K562 (cell line): ENCODE data around the gene CLCNKA. TPM values are rescaled to one million over a fixed set of nuclear protein-coding genes. Genes with fewer than 3 reads are reported as not detected.
A peak's percentile ranks its signal among the peaks of the same experiment; 100 is the strongest.

ENCODE experiments used
- CTCF ChIP-seq, 3 experiments: IDR thresholded peaks in 2 of 3; conservative IDR thresholded peaks in 1 of 3; 2 replicates each; pipeline ENCODE4 v1.5.1; 2011 to 2012; ENCODE audit warnings: low read length in 3 of 3, mild to moderate bottlenecking in 3 of 3, control low read depth in 2 of 3, improper control_type of control experiment in 1 of 3, inconsistent platforms in 1 of 3, low read depth in 1 of 3, mixed read lengths in 1 of 3, moderate library complexity in 1 of 3; ENCODE audit not compliant: insufficient read depth in 2 of 3
- ETS1 ChIP-seq: conservative IDR thresholded peaks from 2 replicates; pipeline ENCODE4 v1.6.1; 2011; ENCODE audit warnings: low read depth, mild to moderate bottlenecking, low read length; ENCODE audit not compliant: control insufficient read depth
- KDM1A ChIP-seq, 2 experiments: fragments of 450-650 bp; IDR thresholded peaks; 2 replicates each; pipeline ENCODE4 v1.6.1; 2016; ENCODE audit warnings: mild to moderate bottlenecking in 2 of 2
- NCOA1 ChIP-seq: fragments of 450-650 bp; IDR thresholded peaks from 2 replicates; pipeline ENCODE4 v1.6.1; 2016; ENCODE audit warnings: low read depth
- RAD21 ChIP-seq, 2 experiments: fragments of 250-450 bp in 1 of 2; fragments of 450-650 bp in 1 of 2; sonication (Bioruptor Pico) in 1 of 2; formaldehyde crosslinking in 1 of 2; IDR thresholded peaks in 1 of 2; conservative IDR thresholded peaks in 1 of 2; 2 replicates each; pipeline versions ENCODE4 v1.4.0 to v1.8.0; 2020 to 2022; ENCODE audit warnings: mild to moderate bottlenecking in 2 of 2, moderate library complexity in 1 of 2
- RCOR1 ChIP-seq, 2 experiments: IDR thresholded peaks; 2 replicates each; pipeline ENCODE4 v1.6.1; 2012; ENCODE audit warnings: low read depth in 2 of 2, low read length in 2 of 2, borderline replicate concordance in 1 of 2, improper control_type of control experiment in 1 of 2
- RREB1 ChIP-seq: fragments of 250-450 bp; sonication (Bioruptor Pico); IDR thresholded peaks from 2 replicates; pipeline ENCODE4 v1.4.0; 2020
- SMC3 ChIP-seq: conservative IDR thresholded peaks from 2 replicates; pipeline ENCODE4 v1.6.1; 2011; ENCODE audit warnings: low read depth, low read length, improper control_type of control experiment; ENCODE audit not compliant: insufficient read depth
- TARDBP ChIP-seq: fragments of 450-650 bp; IDR thresholded peaks from 2 replicates; pipeline ENCODE4 v1.6.1; 2016
- TEAD1 ChIP-seq, 2 experiments: fragments of 450-650 bp in 1 of 2; sonication (generic) in 1 of 2; formaldehyde crosslinking; IDR thresholded peaks; 2 replicates each; pipeline versions ENCODE4 v1.4.0 to v1.8.0; 2020 to 2022; ENCODE audit warnings: mild to moderate bottlenecking in 2 of 2, missing genetic modification reagents in 1 of 2
- TFAP4 ChIP-seq: sonication (generic); formaldehyde crosslinking; IDR thresholded peaks from 2 replicates; pipeline ENCODE4 v1.8.0; 2022; ENCODE audit warnings: missing genetic modification reagents, mild to moderate bottlenecking, moderate library complexity, borderline replicate concordance
- USF1 ChIP-seq: sonication (generic); formaldehyde crosslinking; IDR thresholded peaks from 2 replicates; pipeline ENCODE4 v1.9.0; 2022; ENCODE audit warnings: mild to moderate bottlenecking, missing genetic modification reagents
- XRCC5 ChIP-seq: fragments of 200-400 bp; formaldehyde crosslinking; IDR thresholded peaks from 2 replicates; pipeline ENCODE4 v1.6.1; 2017; ENCODE audit warnings: low read depth, mild to moderate bottlenecking, low read length
- ZNF12 ChIP-seq: sonication (generic); formaldehyde crosslinking; IDR thresholded peaks from 2 replicates; pipeline ENCODE4 v1.4.0; 2020; ENCODE audit warnings: mild to moderate bottlenecking, missing genetic modification reagents
- polyA plus RNA-seq, 8 experiments: library from polyadenylated mRNA; depleted of rRNA in 4 of 8; stranded (reverse) in 5 of 8; unstranded in 3 of 8; fragments of >200 nt; fragmentation: Nextera tagmentation in 2 of 8; fragmentation: Illumina TruSeq in 1 of 8; extraction: Ambion mirVana in 2 of 8; extraction: Trizol in 1 of 8; gene quantifications; 2 replicates each; pipeline versions ENCODE4 v1.2.1 to v1.2.3, GENCODE V29; 2011 to 2014; ENCODE audit warnings: inconsistent platforms in 1 of 8, missing spikeins in 1 of 8
- total RNA-seq, 7 experiments: library from RNA; depleted of rRNA in 6 of 7; stranded (reverse); fragments of >200 nt in 6 of 7; fragmentation: Illumina TruSeq in 2 of 7; extraction: Trizol in 2 of 7; gene quantifications; 2 replicates each; pipeline versions ENCODE4 v1.2.1 to v1.2.3, GENCODE V29; 2011 to 2021; ENCODE audit warnings: low replicate concordance in 1 of 7

Gene CLCNKA
- total and polyA plus RNA-seq, 9 of the 15 experiments (the other 6 are each of a cell fraction or from before 2014, with no cell fraction given): 0.03 to 0.37 (median 0.10) TPM; not detected in 3

- TF ChIP-seq RREB1 (CRISPR knock-in tag) (no peak), RCOR1 (IDR thresholded peaks at IDR 0.05; ENCODE audit: borderline replicate concordance in 1 of 2, low read depth in 2 of 2, low read length in 2 of 2) (peak in 1 of 2 experiments; percentile 75; a peak in 2 of 4 replicates), ZNF12 (CRISPR knock-in tag) (no peak), CTCF (IDR thresholded peaks at IDR 0.05 in 2 of 3, conservative IDR thresholded peaks at IDR 0.05 in 1 of 3; ENCODE audit: insufficient read depth in 2 of 3, low read depth in 1 of 3, low read length in 3 of 3) (0 out of 6 replicates have a peak, but pooled peaks of 1 of the 3 experiments have one; percentile 4), ETS1 (0 out of 2 replicates have a peak, but pooled peaks have one; percentile 41), SMC3 (no peak), TEAD1 (CRISPR knock-in tag; IDR thresholded peaks at IDR 0.05) (peak in 1 of 2 experiments; percentile 57; a peak in 1 of 4 replicates), NCOA1 (peak; percentile 86), TFAP4 (CRISPR knock-in tag) (peak; percentile 95), KDM1A (IDR thresholded peaks at IDR 0.05) (0 out of 4 replicates have a peak, but pooled peaks of 1 of the 2 experiments have one; percentile 25), TARDBP (peak; percentile 70; the same call in 1 of the 2 replicates), XRCC5 (0 out of 2 replicates have a peak, but pooled peaks have one; percentile 29), USF1 (CRISPR knock-in tag) (peak; percentile 53), RAD21 (CRISPR knock-in tag; conservative IDR thresholded peaks at IDR 0.05 in 1 of 2, IDR thresholded peaks at IDR 0.05 in 1 of 2) (peak in 1 of 2 experiments; percentile 2; a peak in 1 of 4 replicates)
Measured at GRCh38 chr1:16076031-16076864, 54.4 kb downstream of the CLCNKA start (continued).
